ENCODE data around the gene HBP1. TPM values are rescaled to one million over a fixed set of nuclear protein-coding genes. Genes with fewer than 3 reads are reported as not detected.
A peak's percentile ranks its signal among the peaks of the same experiment; 100 is the strongest.

HBP1 gene
- polyA plus RNA-seq, 3 donors = 41.2 to 52.9 (median 44.7) TPM

GRCh38 chr7:107173691-107174406 lies 5.0 kb downstream of the HBP1 start:
- no peak overlapping the region for H3K4me3 Mint-ChIP-seq
- Histone ChIP-seq H3K9ac (ENCODE audit: insufficient read depth, low read length, poor library complexity, severe bottlenecking) (no peak overlapping the region), H3K36me3 (replicated peaks in 1 of 2; ENCODE audit: control insufficient read depth in 1 of 2, insufficient read depth in 2 of 2, low read length in 2 of 2) (peaks cover 5 to 10% of the 10 kb centered on the region in 2 donors), H3K79me2 (ENCODE audit: insufficient read depth, low read length) (peaks cover 92% of the 10 kb centered on the region), H3K27me3 (ENCODE audit: control insufficient read depth in 2 of 2, insufficient read depth in 2 of 2, low read length in 2 of 2) (no peaks in the 10 kb centered on the region), H2AFZ (ENCODE audit: insufficient read depth, low read depth, low read length, poor library complexity, severe bottlenecking) (no peak overlapping the region), H4K20me1 (ENCODE audit: insufficient read depth, low read length) (peaks cover 89% of the 10 kb centered on the region), H3K4me3 (replicated peaks in 1 of 3; ENCODE audit: low read depth in 2 of 3, low read length in 3 of 3) (no peak overlapping the region), H3K4me2 (replicated peaks; ENCODE audit: extremely low read depth, low read length, poor library complexity, severe bottlenecking) (no peak overlapping the region), H3K9me3 (replicated peaks in 1 of 2; ENCODE audit: control insufficient read depth in 1 of 2, insufficient read depth in 1 of 2, low read length in 2 of 2) (no peaks in the 10 kb centered on the region), H3K27ac (ENCODE audit: low read depth in 1 of 2, low read length in 2 of 2) (no peak overlapping the region), H3K4me1 (ENCODE audit: control insufficient read depth in 1 of 2, insufficient read depth in 2 of 2, low read length in 2 of 2) (peaks cover 14 to 21% of the 10 kb centered on the region in 2 donors)
- 83% methylated on average over 3 of the region's 4 CpGs for WGBS (ENCODE audit: insufficient coverage)
- DNase-seq = no peak
- TF ChIP-seq CTCF (IDR thresholded peaks at IDR 0.05) = no peak
- H3K27ac Mint-ChIP-seq = peak overlapping the region in 3 of 7 donors; percentile 4 to 43 (median 11)
- H3K36me3 Mint-ChIP-seq = peaks cover 13 to 18% of the 10 kb centered on the region in 2 donors
- peaks cover 29% of the 10 kb centered on the region for H3K4me1 Mint-ChIP-seq
- no peaks in the 10 kb centered on the region for H3K27me3 Mint-ChIP-seq (ENCODE audit: low read depth in 3 of 3)
- peaks cover 0 to 5% (median 0%) of the 10 kb centered on the region in 7 donors for H3K9me3 Mint-ChIP-seq
- intact Hi-C loops (cut with micrococcal nuclease) = no loop called here

- Histone ChIP-seq H3K27ac (ENCODE audit: low read depth in 1 of 2, low read length in 2 of 2) (no peak overlapping the region), H3K79me2 (ENCODE audit: insufficient read depth, low read length) (peaks cover 59% of the 10 kb centered on the region), H3K27me3 (ENCODE audit: control insufficient read depth in 2 of 2, insufficient read depth in 2 of 2, low read length in 2 of 2) (no peaks in the 10 kb centered on the region), H2AFZ (ENCODE audit: insufficient read depth, low read depth, low read length, poor library complexity, severe bottlenecking) (no peak overlapping the region), H3K9me3 (replicated peaks in 1 of 2; ENCODE audit: control insufficient read depth in 1 of 2, insufficient read depth in 1 of 2, low read length in 2 of 2) (no peaks in the 10 kb centered on the region), H3K4me3 (replicated peaks in 1 of 3; ENCODE audit: low read depth in 2 of 3, low read length in 3 of 3) (no peak overlapping the region), H3K9ac (ENCODE audit: insufficient read depth, low read length, poor library complexity, severe bottlenecking) (no peak overlapping the region), H3K4me2 (replicated peaks; ENCODE audit: extremely low read depth, low read length, poor library complexity, severe bottlenecking) (no peak overlapping the region), H3K4me1 (ENCODE audit: control insufficient read depth in 1 of 2, insufficient read depth in 2 of 2, low read length in 2 of 2) (peaks cover 0 to under 1% of the 10 kb centered on the region in 2 donors), H3K36me3 (replicated peaks in 1 of 2; ENCODE audit: control insufficient read depth in 1 of 2, insufficient read depth in 2 of 2, low read length in 2 of 2) (peaks cover 42 to 53% of the 10 kb centered on the region in 2 donors), H4K20me1 (ENCODE audit: insufficient read depth, low read length) (peaks cover 93% of the 10 kb centered on the region)
- Mint-ChIP-seq H3K27ac (peak overlapping the region in 4 of 7 donors; percentile 10 to 61 (median 20)), H3K27me3 (ENCODE audit: low read depth in 3 of 3) (no peaks in the 10 kb centered on the region), H3K36me3 (peaks cover 35 to 53% of the 10 kb centered on the region in 2 donors), H3K9me3 (peaks cover 0 to 3% (median 0%) of the 10 kb centered on the region in 7 donors), H3K4me3 (no peak overlapping the region), H3K4me1 (peaks cover 2% of the 10 kb centered on the region)
- DNase-seq = no peak
- no peak for TF ChIP-seq CTCF (IDR thresholded peaks at IDR 0.05)
- 100% methylated on average over 2 of the region's 14 CpGs for WGBS (ENCODE audit: insufficient coverage)
- intact Hi-C loops (cut with micrococcal nuclease) = no loop called here
These were observed 10.7 kb downstream of the HBP1 start for GRCh38 chr7:107179326-107180164.
